IMR-90 (cell line): Measurements from ENCODE around the gene PGA3. TPM values are rescaled to one million over a fixed set of nuclear protein-coding genes. Genes with fewer than 3 reads are reported as not detected.
"Not testable (repeated sequence)": the region's sequence is repeated elsewhere in the genome, so short reads cannot be mapped to it uniquely, and the experiment has no call there.

Experiments used
- ATAC-seq: fragments of 200-7000 bp; cut with Tn5 transposase; 2 replicates; pipeline ENCODE4 v1.9.1; 2020; ENCODE audit warnings: low read depth, mild to moderate bottlenecking, moderate library complexity
- BruUV-seq: library from RNA; stranded (reverse); fragments of 400-500 nt; replicated peaks from 2 replicates; lab custom pipeline; 2021; lab: Mats Ljungman, UMichigan
- CTCF ChIA-PET: fragments of 300-600 bp; formaldehyde crosslinking; extraction: SDS; loops from one replicate; lab custom pipeline; 2021; ENCODE audit warnings: antibody characterized with exemption; lab: Yijun Ruan, JAX
- POLR2A ChIA-PET: fragments of 300-600 bp; sonication (Branson Sonifier 250); formaldehyde crosslinking; loops from one replicate; lab custom pipeline; 2022; ENCODE audit warnings: antibody characterized with exemption; ENCODE audit not compliant: unreplicated experiment; lab: Charles Lee
- DNase-seq: peaks from one replicate; pipeline ENCODE4 v3.0.0; 2013
- H2AFZ ChIP-seq: replicated peaks from 2 replicates; pipeline ENCODE3; 2013; ENCODE audit warnings: low read length, mild to moderate bottlenecking; ENCODE audit not compliant: poor library complexity
- H2AK5ac ChIP-seq: 2 replicates; pipeline ENCODE4 v1.6.1; 2013; ENCODE audit warnings: low read depth, low read length, inconsistent platforms
- H2AK9ac ChIP-seq: replicated peaks from 2 replicates; pipeline ENCODE3; 2013; ENCODE audit warnings: mild to moderate bottlenecking, low read depth, low read length, moderate library complexity; ENCODE audit not compliant: poor library complexity
- H2BK120ac ChIP-seq: 2 replicates; pipeline ENCODE4 v1.6.1; 2013; ENCODE audit warnings: low read depth, low read length, inconsistent platforms
- H2BK15ac ChIP-seq: 3 replicates; pipeline ENCODE4 v1.6.1; 2013; ENCODE audit warnings: low read depth, low read length, inconsistent platforms
- H2BK20ac ChIP-seq: 2 replicates; pipeline ENCODE4 v1.6.1; 2013; ENCODE audit warnings: low read depth, mild to moderate bottlenecking, inconsistent platforms, low read length, moderate library complexity
- H2BK5ac ChIP-seq: 2 replicates; pipeline ENCODE4 v1.6.1; 2013; ENCODE audit warnings: mild to moderate bottlenecking, low read depth, low read length, inconsistent platforms; ENCODE audit not compliant: poor library complexity, severe bottlenecking
- H3K14ac ChIP-seq: replicated peaks from 2 replicates; pipeline ENCODE4 v1.6.1; 2013; ENCODE audit warnings: low read depth, low read length, inconsistent platforms
- H3K18ac ChIP-seq: 2 replicates; pipeline ENCODE4 v1.6.1; 2013; ENCODE audit warnings: low read depth, low read length, control low read depth
- H3K23ac ChIP-seq: 2 replicates; pipeline ENCODE4 v1.6.1; 2013; ENCODE audit warnings: low read depth, low read length, inconsistent platforms
- H3K27ac ChIP-seq: 2 replicates; pipeline ENCODE4 v1.5.1; 2013; ENCODE audit warnings: mild to moderate bottlenecking, control low read depth, low read length; ENCODE audit not compliant: insufficient read depth
- H3K27me3 ChIP-seq: 2 replicates; pipeline ENCODE4 v1.6.1; 2013; ENCODE audit warnings: low read length; ENCODE audit not compliant: control insufficient read depth, insufficient read depth
- H3K36me3 ChIP-seq: 2 replicates; pipeline ENCODE4 v1.6.1; 2013; ENCODE audit warnings: low read length, mixed read lengths; ENCODE audit not compliant: control insufficient read depth, insufficient read depth
- H3K4ac ChIP-seq: 2 replicates; pipeline ENCODE4 v1.6.1; 2013; ENCODE audit warnings: low read depth, low read length, inconsistent platforms
- H3K4me1 ChIP-seq: 2 replicates; pipeline ENCODE4 v1.6.1; 2013; ENCODE audit warnings: low read length, mixed read lengths; ENCODE audit not compliant: control insufficient read depth, insufficient read depth
- H3K4me2 ChIP-seq: 2 replicates; pipeline ENCODE4 v1.6.1; 2013; ENCODE audit warnings: low read depth, mild to moderate bottlenecking, control low read depth, low read length, moderate library complexity
- H3K4me3 ChIP-seq: 2 replicates; pipeline ENCODE4 v1.5.1; 2013; ENCODE audit warnings: low read depth, mild to moderate bottlenecking, control low read depth, low read length, moderate library complexity; ENCODE audit not compliant: insufficient read depth
- H3K56ac ChIP-seq: 2 replicates; pipeline ENCODE4 v1.6.1; 2013; ENCODE audit warnings: low read length, inconsistent platforms; ENCODE audit not compliant: insufficient read depth; ENCODE audit errors: extremely low read depth
- H3K79me1 ChIP-seq, 2 experiments: 2 replicates each; pipeline ENCODE4 v1.6.1; 2013; ENCODE audit warnings: low read length in 2 of 2, inconsistent platforms in 1 of 2, low read depth in 1 of 2
- H3K9ac ChIP-seq: 2 replicates; pipeline ENCODE4 v1.6.1; 2013; ENCODE audit warnings: low read depth, low read length, control low read depth
- H3K9me1 ChIP-seq: 2 replicates; pipeline ENCODE4 v1.6.1; 2013; ENCODE audit warnings: low read length, inconsistent platforms; ENCODE audit not compliant: insufficient read depth
- H3K9me3 ChIP-seq: 2 replicates; pipeline ENCODE4 v1.6.1; 2013; ENCODE audit warnings: low read length; ENCODE audit not compliant: control insufficient read depth, insufficient read depth
- H4K20me1 ChIP-seq: 2 replicates; pipeline ENCODE4 v1.6.1; 2013; ENCODE audit warnings: low read length, inconsistent platforms; ENCODE audit not compliant: insufficient read depth
- H4K5ac ChIP-seq: 2 replicates; pipeline ENCODE4 v1.6.1; 2013; ENCODE audit warnings: mild to moderate bottlenecking, low read depth, low read length, control low read depth
- H4K8ac ChIP-seq, 2 experiments: 2 replicates each; pipeline ENCODE4 v1.6.1; 2013; ENCODE audit warnings: low read depth in 2 of 2, low read length in 2 of 2, control low read depth in 1 of 2, inconsistent platforms in 1 of 2
- H4K91ac ChIP-seq: 2 replicates; pipeline ENCODE4 v1.6.1; 2013; ENCODE audit warnings: low read depth, low read length, inconsistent platforms; ENCODE audit not compliant: insufficient read depth
- WGBS, 2 experiments: methylation state at CpG; one replicate each; pipeline versions ENCODE4 v1.1.5 to v1.1.7; 2013; ENCODE audit warnings: missing lambda C conversion rate in 2 of 2; ENCODE audit not compliant: insufficient read length in 1 of 2; ENCODE audit errors: extremely low coverage in 2 of 2; 5-methylcytosine and 5-hydroxymethylcytosine counted together
- dilution Hi-C: fragments of 300-500 bp; cut with HindIII; formaldehyde crosslinking; loops from one replicate; pipeline ENCODE4 v1.14.3; 2018; ENCODE audit warnings: low sequenced_read_pairs; ENCODE audit not compliant: unreplicated experiment
- in situ Hi-C: fragments of 300-500 bp; cut with MboI; formaldehyde crosslinking; loops from 3 replicates; pipeline ENCODE4 v1.14.3; 2019; ENCODE audit warnings: low sequenced_read_pairs, inconsistent platforms, mixed read lengths
- intact Hi-C: fragments of 100-400 bp; cut with micrococcal nuclease; formaldehyde crosslinking; loops from 2 replicates; pipeline ENCODE4 v1.10.0; 2022
- polyA plus RNA-seq, 3 experiments: library from polyadenylated mRNA; depleted of rRNA; stranded (reverse); fragments of >200 nt; gene quantifications; 2 replicates each; pipeline ENCODE4 v1.2.3, GENCODE V29; 2012; ENCODE audit warnings: low replicate concordance in 1 of 3
- total RNA-seq: library from RNA; depleted of rRNA; stranded (reverse); fragments of >200 nt; gene quantifications from 2 replicates; pipeline ENCODE4 v1.2.3, GENCODE V29; 2012

The PGA3 gene
- total and polyA plus RNA-seq, 2 of the 4 experiments (the other 2 are of a cell fraction): 0.18 TPM; not detected in 1

DNA sequence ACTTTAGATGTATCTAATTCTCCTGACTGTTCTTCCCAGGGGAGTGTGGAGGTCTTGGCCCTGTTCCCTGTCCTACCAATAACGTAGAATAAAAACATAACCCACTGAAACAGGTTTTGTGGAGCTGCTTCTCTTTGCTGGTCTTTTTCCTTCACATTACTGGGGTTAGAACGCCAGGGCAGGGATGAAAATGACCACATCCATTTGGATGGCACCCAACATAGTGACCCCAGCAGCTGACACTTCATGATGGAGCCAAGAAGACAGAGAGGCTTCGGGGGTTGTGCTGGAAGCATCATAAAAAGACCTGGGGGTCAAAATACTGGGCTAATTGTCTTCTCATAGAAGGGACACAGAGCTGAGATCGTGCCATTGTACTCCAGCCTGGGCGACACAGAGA, 28.3 kb downstream of the PGA3 start:
- H4K20me1 ChIP-seq, H2AFZ ChIP-seq, in situ Hi-C loops, H3K27ac ChIP-seq, DNase-seq, H3K9me3 ChIP-seq, H3K18ac ChIP-seq, H3K79me1 ChIP-seq, intact Hi-C loops, H2BK5ac ChIP-seq, H4K8ac ChIP-seq, H3K4me2 ChIP-seq, ATAC-seq, H2AK5ac ChIP-seq, H3K36me3 ChIP-seq, dilution Hi-C loops, H3K9me1 ChIP-seq, H3K14ac ChIP-seq, H4K91ac ChIP-seq, H3K4ac ChIP-seq, BruUV-seq, CTCF ChIA-PET, H4K5ac ChIP-seq, H2AK9ac ChIP-seq, H2BK120ac ChIP-seq, POLR2A ChIA-PET, H3K4me1 ChIP-seq, H2BK15ac ChIP-seq, H2BK20ac ChIP-seq, H3K4me3 ChIP-seq, H3K9ac ChIP-seq, H3K56ac ChIP-seq, H3K23ac ChIP-seq, H3K27me3 ChIP-seq: not testable (repeated sequence)
- WGBS, 2 experiments: no CpG with 5 or more reads among the region's 5 CpGs

DNA sequence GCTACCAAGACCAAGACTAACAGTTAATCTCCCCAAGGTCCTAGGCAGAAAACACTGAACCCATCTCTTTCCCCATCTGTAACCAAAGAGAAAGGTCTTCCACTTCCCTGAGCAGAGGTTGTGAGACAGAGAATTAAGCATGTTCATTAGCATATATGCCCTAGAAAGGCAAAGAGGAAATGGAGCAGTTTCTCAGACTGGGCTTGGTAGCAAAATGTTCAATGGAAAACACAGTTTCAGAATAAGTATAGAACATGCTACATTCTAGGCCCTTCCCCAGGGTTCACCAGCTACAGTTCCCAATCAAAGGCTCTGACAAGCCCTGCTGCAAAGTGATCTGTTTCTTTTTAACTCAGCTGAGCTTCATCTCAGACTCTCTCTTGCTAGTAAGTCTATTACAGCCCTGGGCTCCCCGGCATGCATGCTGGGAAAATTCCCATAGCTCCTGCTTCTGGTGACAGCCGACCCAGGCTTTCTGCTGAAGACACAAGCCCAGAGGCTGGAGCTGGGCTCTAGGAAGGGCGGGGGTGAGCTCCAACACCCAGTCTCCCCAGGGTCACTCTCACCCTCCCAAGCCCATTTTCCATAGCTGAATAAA, 29.3 kb downstream of the PGA3 start:
- H3K14ac ChIP-seq, H3K56ac ChIP-seq, H3K4ac ChIP-seq, H3K23ac ChIP-seq, H2AK9ac ChIP-seq, H3K9me3 ChIP-seq, H4K20me1 ChIP-seq, ATAC-seq, H4K5ac ChIP-seq, H3K4me1 ChIP-seq, H2AFZ ChIP-seq, H3K36me3 ChIP-seq, POLR2A ChIA-PET, H3K18ac ChIP-seq, H2BK120ac ChIP-seq, H3K27me3 ChIP-seq, H4K91ac ChIP-seq, DNase-seq, H3K4me3 ChIP-seq, H3K4me2 ChIP-seq, H3K27ac ChIP-seq, H3K9me1 ChIP-seq, intact Hi-C loops, H3K9ac ChIP-seq, H2AK5ac ChIP-seq, H3K79me1 ChIP-seq, dilution Hi-C loops, BruUV-seq, H2BK15ac ChIP-seq, H2BK20ac ChIP-seq, CTCF ChIA-PET, H2BK5ac ChIP-seq, H4K8ac ChIP-seq, in situ Hi-C loops: not testable (repeated sequence)
- WGBS, 2 experiments: no CpG with 5 or more reads among the region's 3 CpGs
